NT2/D1 (cell line): ENCODE results near the gene FLG2.

Experiments used
- DNase-seq: peaks from one replicate; pipeline ENCODE4 v3.0.0-alpha.2; 2011; ENCODE audit warnings: low read depth, low spot score
- H3K27me3 ChIP-seq: 2 replicates; pipeline ENCODE4 v1.6.0; 2011; ENCODE audit warnings: mild to moderate bottlenecking; ENCODE audit not compliant: insufficient read length, insufficient read depth
- H3K36me3 ChIP-seq: 2 replicates; pipeline ENCODE4 v1.6.1; 2011; ENCODE audit warnings: mild to moderate bottlenecking, low read length, mixed read lengths; ENCODE audit not compliant: insufficient read depth, insufficient read length
- H3K4me1 ChIP-seq: 2 replicates; pipeline ENCODE4 v1.5.1; 2011; ENCODE audit not compliant: insufficient read depth, insufficient read length
- H3K4me3 ChIP-seq: 2 replicates; pipeline ENCODE4 v1.5.1; 2011; ENCODE audit warnings: low read depth; ENCODE audit not compliant: insufficient read length
- H3K9ac ChIP-seq: 2 replicates; pipeline ENCODE4 v1.6.0; 2011; ENCODE audit warnings: low read depth; ENCODE audit not compliant: insufficient read length
- H3K9me3 ChIP-seq: 2 replicates; pipeline ENCODE4 v1.5.1; 2011; ENCODE audit warnings: mild to moderate bottlenecking, low read length; ENCODE audit not compliant: insufficient read depth
- SUZ12 ChIP-seq: IDR thresholded peaks from 2 replicates; pipeline ENCODE4 v1.6.1; 2011; ENCODE audit not compliant: insufficient read length, insufficient read depth; ENCODE audit errors: extremely low read depth
- YY1 ChIP-seq: IDR thresholded peaks from 2 replicates; pipeline ENCODE4 v1.6.1; 2011; ENCODE audit not compliant: insufficient read length, insufficient read depth
- ZNF274 ChIP-seq: IDR thresholded peaks from 2 replicates; pipeline ENCODE4 v1.6.1; 2011; ENCODE audit warnings: mild to moderate bottlenecking, low read depth, low read length

Gene FLG2

DNA sequence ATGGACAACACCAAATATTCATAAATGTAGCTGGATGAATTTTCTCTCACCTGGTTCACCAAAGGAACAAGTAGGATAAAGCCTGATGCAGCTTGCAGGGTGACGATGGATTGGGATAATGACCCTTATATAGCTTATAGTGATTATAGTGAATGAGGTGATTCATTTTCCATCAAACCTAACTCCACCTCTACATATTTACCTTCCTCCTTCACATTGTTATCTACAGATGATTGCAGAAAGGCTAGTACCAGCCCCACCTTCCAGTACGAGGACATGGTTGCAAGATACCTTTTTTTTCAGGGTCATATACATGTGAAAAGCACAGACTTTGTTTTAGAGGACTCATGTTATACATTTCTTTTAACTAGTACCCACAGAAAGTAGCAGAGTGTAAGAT is at the start of gene FLG2:
Gene FLG2, minus strand, starts transcription at position 101 of the 400 bp plus-strand sequence. CDS start 1,122 bp downstream, outside the sequence.
- Histone ChIP-seq H3K9me3 (no peaks in the 10 kb centered on the region; the same call in 1 of the 2 replicates), H3K4me1 (no peaks in the 10 kb centered on the region), H3K36me3 (no peaks in the 10 kb centered on the region), H3K9ac (no peak within 1 kb of the TSS), H3K27me3 (no peaks in the 10 kb centered on the region), H3K4me3 (no peak within 1 kb of the TSS)
- no peak for DNase-seq
- TF ChIP-seq ZNF274 = no peak
- TF ChIP-seq SUZ12 = no peak
- no peak for TF ChIP-seq YY1

DNA sequence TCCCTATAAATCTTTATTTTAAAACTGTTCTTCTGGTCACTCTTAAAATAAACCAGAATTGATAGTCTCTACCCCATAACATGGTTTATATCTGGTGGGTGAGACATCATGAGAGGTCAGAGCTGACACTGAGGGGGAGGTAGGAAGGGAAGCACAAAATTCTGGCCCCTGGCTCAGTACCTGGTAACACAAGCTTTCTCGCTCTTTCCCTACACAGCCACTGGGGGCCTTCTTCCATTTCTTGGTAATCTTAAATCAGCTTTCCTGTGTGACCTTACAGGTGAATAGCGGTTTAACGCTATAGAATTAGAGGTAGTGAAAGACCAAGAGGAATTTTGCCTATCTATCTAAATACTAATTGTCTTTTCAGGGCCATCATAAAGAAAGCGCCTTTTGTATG is 48.9 kb upstream of the FLG2 start:
- peaks cover 8% of the 10 kb centered on the region for H3K4me1 ChIP-seq
- TF ChIP-seq SUZ12 (no peak), YY1 (no peak), ZNF274 (no peak)
- H3K4me3 ChIP-seq = no peak overlapping the region
- H3K36me3 ChIP-seq = no peaks in the 10 kb centered on the region
- H3K27me3 ChIP-seq = no peaks in the 10 kb centered on the region
- no peak for DNase-seq
- H3K9me3 ChIP-seq = no peaks in the 10 kb centered on the region
- H3K9ac ChIP-seq = no peak overlapping the region

- TF ChIP-seq SUZ12 = no peak
- TF ChIP-seq YY1 = no peak
- TF ChIP-seq ZNF274 = no peak
- DNase-seq = peak; percentile 44
- Histone ChIP-seq H3K36me3 (no peaks in the 10 kb centered on the region), H3K9ac (no peak overlapping the region), H3K27me3 (no peaks in the 10 kb centered on the region), H3K4me1 (no peaks in the 10 kb centered on the region), H3K4me3 (no peak overlapping the region), H3K9me3 (no peaks in the 10 kb centered on the region)
Measured at GRCh38 chr1:152398812-152399698, 39.2 kb upstream of the FLG2 start.

GRCh38 chr1:152397474-152397873 is 37.7 kb upstream of the FLG2 start:
- TF ChIP-seq SUZ12 (no peak), ZNF274 (no peak), YY1 (no peak)
- Histone ChIP-seq H3K36me3 (no peaks in the 10 kb centered on the region), H3K4me1 (no peaks in the 10 kb centered on the region), H3K4me3 (no peak overlapping the region), H3K9ac (no peak overlapping the region), H3K27me3 (no peaks in the 10 kb centered on the region), H3K9me3 (no peaks in the 10 kb centered on the region)
- DNase-seq = no peak

DNA sequence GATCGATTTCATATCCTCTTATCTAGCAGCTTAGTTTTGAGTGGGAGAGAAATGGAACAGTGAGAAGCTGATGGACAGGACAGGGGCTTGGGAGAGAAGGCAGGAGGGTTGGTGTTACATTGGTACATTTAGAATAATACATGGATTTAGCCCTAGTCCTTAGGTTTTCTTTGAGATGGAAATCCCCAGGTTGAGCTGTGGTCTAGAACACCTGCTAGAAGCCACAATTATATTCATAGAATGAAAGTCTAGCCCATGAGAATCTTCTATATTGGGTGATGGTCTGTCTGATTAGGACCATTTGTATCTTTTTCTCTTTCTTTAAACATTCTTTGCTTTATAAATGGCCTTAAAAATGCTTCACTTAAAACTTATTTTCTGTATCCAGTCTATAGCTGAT is 34.3 kb upstream of the FLG2 start:
- H3K36me3 ChIP-seq = no peaks in the 10 kb centered on the region
- no peaks in the 10 kb centered on the region for H3K4me1 ChIP-seq
- no peaks in the 10 kb centered on the region for H3K27me3 ChIP-seq
- TF ChIP-seq SUZ12 (no peak), YY1 (no peak), ZNF274 (no peak)
- no peak overlapping the region for H3K4me3 ChIP-seq
- H3K9me3 ChIP-seq = no peaks in the 10 kb centered on the region
- no peak for DNase-seq
- no peak overlapping the region for H3K9ac ChIP-seq

GRCh38 chr1:152392909-152393308 is 33.1 kb upstream of the FLG2 start:
- Histone ChIP-seq H3K9me3 (no peaks in the 10 kb centered on the region), H3K4me3 (no peak overlapping the region), H3K36me3 (no peaks in the 10 kb centered on the region), H3K4me1 (no peaks in the 10 kb centered on the region), H3K27me3 (no peaks in the 10 kb centered on the region), H3K9ac (no peak overlapping the region)
- no peak for TF ChIP-seq YY1
- no peak for TF ChIP-seq ZNF274
- DNase-seq = no peak

GRCh38 chr1:152388889-152389288 is 29.1 kb upstream of the FLG2 start:
- Histone ChIP-seq H3K27me3 (no peaks in the 10 kb centered on the region), H3K4me1 (no peaks in the 10 kb centered on the region), H3K4me3 (no peak overlapping the region), H3K9ac (no peak overlapping the region), H3K9me3 (no peaks in the 10 kb centered on the region), H3K36me3 (no peaks in the 10 kb centered on the region)
- no peak for TF ChIP-seq YY1
- TF ChIP-seq ZNF274 = no peak
- TF ChIP-seq SUZ12 = no peak
- DNase-seq = no peak
